ENCODE results near the gene ACE. TPM values are rescaled to one million over a fixed set of nuclear protein-coding genes. Genes with fewer than 3 reads are reported as not detected.

The ACE gene
- total RNA-seq, 1 donor from 2014 or later = 3.6 TPM

DNA sequence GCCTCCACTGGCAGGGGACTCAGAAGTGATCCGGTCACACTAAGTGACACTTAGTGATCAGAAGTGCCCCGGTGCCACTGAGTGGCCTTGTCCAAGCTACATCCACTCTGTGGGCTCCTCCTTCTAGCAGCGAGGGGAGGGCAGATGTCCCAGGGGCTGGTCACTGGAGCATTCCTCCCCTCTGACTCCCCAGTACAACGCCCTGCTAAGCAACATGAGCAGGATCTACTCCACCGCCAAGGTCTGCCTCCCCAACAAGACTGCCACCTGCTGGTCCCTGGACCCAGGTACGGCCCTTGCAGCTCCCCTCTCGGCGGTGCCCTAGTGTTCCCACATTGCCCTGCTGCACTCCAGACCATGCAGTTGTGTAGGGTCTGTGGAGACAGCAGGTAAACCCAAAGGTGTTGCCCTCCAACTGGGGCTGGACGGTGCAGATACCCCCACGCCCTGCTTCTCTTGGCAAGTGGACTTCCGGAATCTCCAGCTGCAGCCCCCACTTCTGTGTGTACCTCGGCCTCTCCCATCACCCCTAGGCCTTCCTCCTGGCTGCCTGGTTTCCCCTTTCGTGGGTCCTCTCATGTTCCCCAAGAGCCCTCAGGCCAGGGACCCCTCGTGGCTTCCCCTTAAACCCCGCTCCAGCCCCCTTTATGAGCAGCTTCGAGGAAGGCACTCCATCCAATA lies 2.1 kb downstream of the ACE start:
- Mint-ChIP-seq H3K27me3 (peaks cover 48% of the 10 kb centered on the region), H3K36me3 (no peaks in the 10 kb centered on the region), H3K27ac (no peak overlapping the region), H3K9me3 (no peaks in the 10 kb centered on the region), H3K4me1 (ENCODE audit: unreplicated experiment) (no peaks in the 10 kb centered on the region), H3K4me3 (peak overlapping the region; percentile 78)
- no peak for DNase-seq (ENCODE audit: extremely low spot score, unreplicated experiment)
- TF ChIP-seq, protein P1, sequence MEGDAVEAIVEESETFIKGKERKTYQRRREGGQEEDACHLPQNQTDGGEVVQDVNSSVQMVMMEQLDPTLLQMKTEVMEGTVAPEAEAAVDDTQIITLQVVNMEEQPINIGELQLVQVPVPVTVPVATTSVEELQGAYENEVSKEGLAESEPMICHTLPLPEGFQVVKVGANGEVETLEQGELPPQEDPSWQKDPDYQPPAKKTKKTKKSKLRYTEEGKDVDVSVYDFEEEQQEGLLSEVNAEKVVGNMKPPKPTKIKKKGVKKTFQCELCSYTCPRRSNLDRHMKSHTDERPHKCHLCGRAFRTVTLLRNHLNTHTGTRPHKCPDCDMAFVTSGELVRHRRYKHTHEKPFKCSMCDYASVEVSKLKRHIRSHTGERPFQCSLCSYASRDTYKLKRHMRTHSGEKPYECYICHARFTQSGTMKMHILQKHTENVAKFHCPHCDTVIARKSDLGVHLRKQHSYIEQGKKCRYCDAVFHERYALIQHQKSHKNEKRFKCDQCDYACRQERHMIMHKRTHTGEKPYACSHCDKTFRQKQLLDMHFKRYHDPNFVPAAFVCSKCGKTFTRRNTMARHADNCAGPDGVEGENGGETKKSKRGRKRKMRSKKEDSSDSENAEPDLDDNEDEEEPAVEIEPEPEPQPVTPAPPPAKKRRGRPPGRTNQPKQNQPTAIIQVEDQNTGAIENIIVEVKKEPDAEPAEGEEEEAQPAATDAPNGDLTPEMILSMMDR (conservative IDR thresholded peaks at IDR 0.05) = peak; percentile 75

DNA sequence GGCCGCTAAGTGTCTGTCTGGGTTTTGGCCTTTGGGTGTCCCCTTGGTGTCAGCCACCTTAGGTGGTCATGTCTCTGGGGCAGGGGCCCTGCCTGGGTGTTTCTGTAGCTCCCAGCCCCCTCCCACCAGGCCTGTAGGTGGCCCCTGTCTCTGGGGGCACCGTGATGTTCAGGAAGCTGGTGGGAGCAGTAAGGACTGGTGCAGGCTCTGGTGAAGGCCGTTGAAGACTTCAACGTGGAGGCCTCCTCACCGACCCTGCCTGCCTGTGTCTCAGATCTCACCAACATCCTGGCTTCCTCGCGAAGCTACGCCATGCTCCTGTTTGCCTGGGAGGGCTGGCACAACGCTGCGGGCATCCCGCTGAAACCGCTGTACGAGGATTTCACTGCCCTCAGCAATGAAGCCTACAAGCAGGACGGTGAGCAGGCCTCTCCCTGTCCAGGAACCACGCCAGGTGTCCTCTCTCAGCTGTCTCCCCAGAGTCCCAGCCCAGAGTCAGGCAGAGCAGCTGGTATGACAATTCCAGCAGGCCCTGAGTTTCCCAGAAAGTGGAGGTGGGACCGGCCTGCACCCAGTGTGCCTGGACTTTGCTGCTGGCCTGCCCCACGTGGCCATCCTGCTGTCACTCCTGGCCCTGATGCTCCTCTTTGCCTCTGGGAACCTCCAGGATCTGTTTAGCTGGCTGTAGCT lies 2.8 kb downstream of the ACE start:
- H3K4me1 Mint-ChIP-seq (ENCODE audit: unreplicated experiment) = no peaks in the 10 kb centered on the region
- no peaks in the 10 kb centered on the region for H3K36me3 Mint-ChIP-seq
- H3K4me3 Mint-ChIP-seq = no peak overlapping the region
- TF ChIP-seq, protein P1 (conservative IDR thresholded peaks at IDR 0.05) = no peak
- H3K27me3 Mint-ChIP-seq = peaks cover 41% of the 10 kb centered on the region
- no peak for DNase-seq (ENCODE audit: extremely low spot score, unreplicated experiment)
- no peak overlapping the region for H3K27ac Mint-ChIP-seq
- no peaks in the 10 kb centered on the region for H3K9me3 Mint-ChIP-seq

DNA sequence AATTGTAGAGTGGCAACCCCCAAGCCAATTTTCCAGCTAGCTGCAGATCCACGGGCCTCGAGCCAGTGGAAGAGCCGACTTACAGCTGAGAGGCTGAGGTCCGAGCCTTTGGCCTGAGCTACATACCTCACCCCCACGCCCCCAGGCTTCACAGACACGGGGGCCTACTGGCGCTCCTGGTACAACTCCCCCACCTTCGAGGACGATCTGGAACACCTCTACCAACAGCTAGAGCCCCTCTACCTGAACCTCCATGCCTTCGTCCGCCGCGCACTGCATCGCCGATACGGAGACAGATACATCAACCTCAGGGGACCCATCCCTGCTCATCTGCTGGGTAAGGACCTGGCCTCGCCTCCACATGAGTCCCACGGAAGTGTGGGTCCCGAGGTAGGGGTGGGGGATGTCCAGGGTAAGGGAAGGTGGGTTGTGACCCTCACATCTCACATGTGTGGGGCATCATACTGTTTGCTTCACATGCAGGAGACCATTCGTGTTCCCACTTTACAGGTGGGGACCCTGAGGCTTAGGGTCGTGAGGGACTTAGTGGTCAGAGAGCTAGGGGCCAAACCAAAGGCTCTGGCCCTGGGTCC lies 3.4 kb downstream of the ACE start:
- Mint-ChIP-seq H3K27ac (no peak overlapping the region), H3K27me3 (peaks cover 35% of the 10 kb centered on the region), H3K4me3 (no peak overlapping the region), H3K9me3 (no peaks in the 10 kb centered on the region), H3K36me3 (no peaks in the 10 kb centered on the region), H3K4me1 (ENCODE audit: unreplicated experiment) (no peaks in the 10 kb centered on the region)
- DNase-seq (ENCODE audit: extremely low spot score, unreplicated experiment) = no peak
- TF ChIP-seq, protein P1 (conservative IDR thresholded peaks at IDR 0.05) = no peak

DNA sequence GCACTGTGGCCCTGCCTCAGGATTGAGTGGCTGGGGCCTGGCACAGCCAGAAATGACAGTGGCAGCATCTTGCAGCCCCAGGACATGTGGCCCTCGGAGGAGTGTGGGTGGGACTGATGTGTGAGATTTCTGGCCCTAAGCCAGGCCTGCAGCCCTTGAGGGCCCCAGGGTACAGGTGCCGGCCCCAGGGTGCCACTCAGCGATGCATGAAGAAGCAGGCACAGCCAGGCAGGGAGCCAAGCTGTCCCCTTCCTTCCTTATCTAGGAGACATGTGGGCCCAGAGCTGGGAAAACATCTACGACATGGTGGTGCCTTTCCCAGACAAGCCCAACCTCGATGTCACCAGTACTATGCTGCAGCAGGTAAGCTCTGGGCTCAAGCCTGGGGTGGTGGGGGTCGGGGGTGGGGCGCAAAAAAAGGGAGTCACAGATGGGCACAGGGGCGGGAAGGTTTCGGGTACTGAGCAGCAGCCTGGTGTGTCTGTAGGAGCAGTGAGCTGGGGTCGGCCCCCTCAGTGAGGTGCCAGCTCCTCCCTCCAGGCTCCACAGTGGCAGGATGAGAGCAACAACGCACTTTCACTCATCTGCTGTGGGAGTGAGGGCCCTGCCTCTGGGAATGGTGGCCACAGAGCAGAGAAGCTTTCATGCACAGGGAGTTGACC lies 4.1 kb downstream of the ACE start:
- peaks cover 29% of the 10 kb centered on the region for H3K27me3 Mint-ChIP-seq
- no peak overlapping the region for H3K4me3 Mint-ChIP-seq
- no peak for DNase-seq (ENCODE audit: extremely low spot score, unreplicated experiment)
- no peaks in the 10 kb centered on the region for H3K36me3 Mint-ChIP-seq
- H3K4me1 Mint-ChIP-seq (ENCODE audit: unreplicated experiment) = no peaks in the 10 kb centered on the region
- H3K27ac Mint-ChIP-seq = no peak overlapping the region
- TF ChIP-seq, protein P1 (conservative IDR thresholded peaks at IDR 0.05) = no peak
- no peaks in the 10 kb centered on the region for H3K9me3 Mint-ChIP-seq

DNA sequence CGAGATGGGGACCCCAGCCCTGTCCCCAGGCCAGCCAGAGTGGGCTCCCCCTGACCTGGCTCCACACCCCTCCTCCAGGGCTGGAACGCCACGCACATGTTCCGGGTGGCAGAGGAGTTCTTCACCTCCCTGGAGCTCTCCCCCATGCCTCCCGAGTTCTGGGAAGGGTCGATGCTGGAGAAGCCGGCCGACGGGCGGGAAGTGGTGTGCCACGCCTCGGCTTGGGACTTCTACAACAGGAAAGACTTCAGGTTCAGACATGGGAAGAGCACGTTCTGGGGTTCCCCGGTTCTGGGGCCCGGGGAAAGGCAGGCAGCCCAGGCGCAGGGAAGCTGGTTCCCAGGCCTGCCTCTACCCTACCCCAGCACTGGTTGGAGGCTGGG lies 4.6 kb downstream of the ACE start:
- no peaks in the 10 kb centered on the region for H3K9me3 Mint-ChIP-seq
- TF ChIP-seq, protein P1 (conservative IDR thresholded peaks at IDR 0.05) = no peak
- no peaks in the 10 kb centered on the region for H3K4me1 Mint-ChIP-seq (ENCODE audit: unreplicated experiment)
- H3K4me3 Mint-ChIP-seq = no peak overlapping the region
- H3K27me3 Mint-ChIP-seq = peaks cover 26% of the 10 kb centered on the region
- DNase-seq (ENCODE audit: extremely low spot score, unreplicated experiment) = no peak
- no peak overlapping the region for H3K27ac Mint-ChIP-seq
- H3K36me3 Mint-ChIP-seq = no peaks in the 10 kb centered on the region

All from type B pancreatic cell (in vitro differentiated cells).